ENCODE measurements around the gene FBP2.

FBP2 gene

DNA sequence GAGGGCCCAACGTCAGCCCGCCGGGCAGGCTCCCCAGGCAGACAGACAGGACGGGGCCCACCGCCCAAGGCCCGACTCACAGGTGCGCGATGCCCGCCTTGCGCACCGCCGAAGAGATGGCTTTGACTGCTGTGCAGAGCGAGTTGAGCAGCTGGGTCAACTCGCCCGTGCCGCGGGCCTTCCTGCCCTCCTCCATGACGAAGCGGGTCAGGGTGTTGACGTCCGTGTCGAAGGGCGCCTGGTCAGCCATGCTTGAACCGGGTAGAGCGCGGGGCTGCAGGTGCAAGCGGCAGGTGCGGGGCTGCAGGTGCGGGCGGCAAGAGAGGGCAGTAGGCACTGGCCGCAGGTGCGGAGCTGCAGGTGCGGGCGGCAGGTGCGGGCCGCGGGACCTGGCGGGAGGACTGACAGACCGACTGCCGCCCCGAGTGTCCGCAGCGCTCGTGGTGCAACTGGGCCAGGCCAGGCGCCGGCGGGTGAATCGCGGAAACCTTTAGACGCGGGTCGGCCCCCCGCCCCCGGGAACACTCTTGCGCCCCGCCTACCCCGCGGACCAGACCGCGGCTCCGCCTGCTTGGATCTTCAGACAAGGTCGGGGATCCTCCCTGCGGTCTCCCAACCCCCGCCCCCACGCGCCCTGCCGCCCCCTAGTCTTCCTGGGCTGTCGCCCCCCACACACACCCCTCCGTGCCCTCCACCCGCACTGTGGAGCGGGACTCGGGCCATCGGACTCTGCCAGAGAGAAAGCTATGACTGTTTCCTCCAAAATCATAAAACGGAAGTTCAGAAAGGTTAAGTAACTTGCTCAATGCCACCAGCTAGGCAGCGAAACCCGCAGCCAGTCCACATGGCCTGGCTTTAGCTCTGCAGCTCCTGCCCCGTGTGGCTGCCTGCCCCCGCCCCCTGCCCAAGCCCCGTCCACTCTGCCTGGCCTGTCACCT is 45.7 kb upstream of the FBP2 start, which contains the start of gene FBP1:
Gene FBP1 (minus strand): TSS at position 458 of the 938 bp plus-strand sequence. CDS start 208 bp downstream, at position 250.
- Histone ChIP-seq H3K27me3 (ENCODE audit: control insufficient read depth, insufficient read depth, low read length) (no peaks in the 10 kb centered on the region), H2AFZ (peak within 1 kb of the TSS; percentile 74), H3K9me3 (ENCODE audit: control insufficient read depth, low read length) (no peaks in the 10 kb centered on the region), H3K36me3 (ENCODE audit: control insufficient read depth, insufficient read depth, low read length) (no peaks in the 10 kb centered on the region), H3K4me1 (peaks cover 6% of the 10 kb centered on the region), H3K4me2 (ENCODE audit: low read length) (peak within 1 kb of the TSS; percentile 74), H3K27ac (peak within 1 kb of the TSS; percentile 86), H3K4me3 (ENCODE audit: low read depth, low read length) (peak within 1 kb of the TSS; percentile 60), H3K79me2 (peaks cover 3% of the 10 kb centered on the region), H3K9ac (no peak within 1 kb of the TSS)
- TF ChIP-seq, protein P1, sequence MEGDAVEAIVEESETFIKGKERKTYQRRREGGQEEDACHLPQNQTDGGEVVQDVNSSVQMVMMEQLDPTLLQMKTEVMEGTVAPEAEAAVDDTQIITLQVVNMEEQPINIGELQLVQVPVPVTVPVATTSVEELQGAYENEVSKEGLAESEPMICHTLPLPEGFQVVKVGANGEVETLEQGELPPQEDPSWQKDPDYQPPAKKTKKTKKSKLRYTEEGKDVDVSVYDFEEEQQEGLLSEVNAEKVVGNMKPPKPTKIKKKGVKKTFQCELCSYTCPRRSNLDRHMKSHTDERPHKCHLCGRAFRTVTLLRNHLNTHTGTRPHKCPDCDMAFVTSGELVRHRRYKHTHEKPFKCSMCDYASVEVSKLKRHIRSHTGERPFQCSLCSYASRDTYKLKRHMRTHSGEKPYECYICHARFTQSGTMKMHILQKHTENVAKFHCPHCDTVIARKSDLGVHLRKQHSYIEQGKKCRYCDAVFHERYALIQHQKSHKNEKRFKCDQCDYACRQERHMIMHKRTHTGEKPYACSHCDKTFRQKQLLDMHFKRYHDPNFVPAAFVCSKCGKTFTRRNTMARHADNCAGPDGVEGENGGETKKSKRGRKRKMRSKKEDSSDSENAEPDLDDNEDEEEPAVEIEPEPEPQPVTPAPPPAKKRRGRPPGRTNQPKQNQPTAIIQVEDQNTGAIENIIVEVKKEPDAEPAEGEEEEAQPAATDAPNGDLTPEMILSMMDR (IDR thresholded peaks at IDR 0.05): no peak

- peak overlapping the region; percentile 86 for H3K27ac ChIP-seq
- peak overlapping the region; percentile 74 for H2AFZ ChIP-seq
- peak overlapping the region; percentile 60 for H3K4me3 ChIP-seq (ENCODE audit: low read depth, low read length)
- no peaks in the 10 kb centered on the region for H3K36me3 ChIP-seq (ENCODE audit: control insufficient read depth, insufficient read depth, low read length)
- TF ChIP-seq, protein P1 (IDR thresholded peaks at IDR 0.05): no peak
- no peaks in the 10 kb centered on the region for H3K9me3 ChIP-seq (ENCODE audit: control insufficient read depth, low read length)
- peaks cover 3% of the 10 kb centered on the region for H3K79me2 ChIP-seq
- H3K27me3 ChIP-seq (ENCODE audit: control insufficient read depth, insufficient read depth, low read length): no peaks in the 10 kb centered on the region
- peak overlapping the region; percentile 74 for H3K4me2 ChIP-seq (ENCODE audit: low read length)
- peaks cover 6% of the 10 kb centered on the region for H3K4me1 ChIP-seq
- no peak overlapping the region for H3K9ac ChIP-seq
Measured at GRCh38 chr9:94638335-94639060, 44.9 kb upstream of the FBP2 start.

GRCh38 chr9:94632737-94633136 is 39.1 kb upstream of the FBP2 start:
- H3K36me3 ChIP-seq (ENCODE audit: control insufficient read depth, insufficient read depth, low read length): no peaks in the 10 kb centered on the region
- H3K27me3 ChIP-seq (ENCODE audit: control insufficient read depth, insufficient read depth, low read length): no peaks in the 10 kb centered on the region
- TF ChIP-seq, protein P1 (IDR thresholded peaks at IDR 0.05): no peak
- no peak overlapping the region for H3K4me2 ChIP-seq (ENCODE audit: low read length)
- H2AFZ ChIP-seq: no peak overlapping the region
- no peaks in the 10 kb centered on the region for H3K9me3 ChIP-seq (ENCODE audit: control insufficient read depth, low read length)
- H3K4me3 ChIP-seq (ENCODE audit: low read depth, low read length): no peak overlapping the region
- peaks cover 15% of the 10 kb centered on the region for H3K4me1 ChIP-seq
- no peak overlapping the region for H3K9ac ChIP-seq
- peak overlapping the region; percentile 77 for H3K27ac ChIP-seq
- no peaks in the 10 kb centered on the region for H3K79me2 ChIP-seq

GRCh38 chr9:94631599-94631998 is 38.0 kb upstream of the FBP2 start:
- TF ChIP-seq, protein P1 (IDR thresholded peaks at IDR 0.05): no peak
- H2AFZ ChIP-seq: no peak overlapping the region
- no peak overlapping the region for H3K4me3 ChIP-seq (ENCODE audit: low read depth, low read length)
- no peaks in the 10 kb centered on the region for H3K36me3 ChIP-seq (ENCODE audit: control insufficient read depth, insufficient read depth, low read length)
- H3K4me2 ChIP-seq (ENCODE audit: low read length): peak overlapping the region; percentile 59
- H3K79me2 ChIP-seq: no peaks in the 10 kb centered on the region
- no peak overlapping the region for H3K9ac ChIP-seq
- peak overlapping the region; percentile 77 for H3K27ac ChIP-seq
- peaks cover 12% of the 10 kb centered on the region for H3K4me1 ChIP-seq
- no peaks in the 10 kb centered on the region for H3K9me3 ChIP-seq (ENCODE audit: control insufficient read depth, low read length)
- no peaks in the 10 kb centered on the region for H3K27me3 ChIP-seq (ENCODE audit: control insufficient read depth, insufficient read depth, low read length)

Data from parathyroid adenoma (tissue), 2 donors.